ENCODE results near the gene ALG12. TPM values are rescaled to one million over a fixed set of nuclear protein-coding genes. Genes with fewer than 3 reads are reported as not detected.

The ALG12 gene
- total and polyA plus RNA-seq, 2 donors from 2014 or later = 27.2 to 28.4 TPM

GRCh38 chr22:49950396-49950994 lies 32.3 kb upstream of the ALG12 start:
- peaks cover 0 to 56% (median 25%) of the 10 kb centered on the region in 3 donors for H3K4me1 ChIP-seq (ENCODE audit: control insufficient read depth in 2 of 3, insufficient read depth in 2 of 3, low read depth in 1 of 3, low read length in 3 of 3)
- no peaks in the 10 kb centered on the region for H3K9me3 ChIP-seq (ENCODE audit: control insufficient read depth in 2 of 3, insufficient read depth in 1 of 3, low read length in 3 of 3)
- DNase-seq = peak in 1 of 5 donors; percentile 73
- H3K4me3 ChIP-seq (ENCODE audit: low read length in 3 of 3) = no peak overlapping the region
- intact Hi-C loops (cut with DNase I) = no loop called here
- peak overlapping the region in 1 of 3 donors; percentile 84 for H3K9ac ChIP-seq (ENCODE audit: low read length in 3 of 3)
- no peak for FAIRE-seq
- H3K36me3 ChIP-seq (ENCODE audit: control insufficient read depth in 2 of 3, insufficient read depth in 3 of 3, low read length in 3 of 3) = no peaks in the 10 kb centered on the region
- no peaks in the 10 kb centered on the region for H3K27me3 ChIP-seq (ENCODE audit: control insufficient read depth, insufficient read depth, low read length)
- no peak for TF ChIP-seq CTCF (IDR thresholded peaks at IDR 0.05; ENCODE audit: borderline replicate concordance, extremely low read depth, insufficient read depth)
- H3K27ac ChIP-seq (ENCODE audit: low read depth in 2 of 2, low read length in 2 of 2) = peak overlapping the region; percentile 94 to 99

GRCh38 chr22:49949914-49950292 lies 31.7 kb upstream of the ALG12 start:
- H3K4me3 ChIP-seq (ENCODE audit: low read length in 3 of 3) = no peak overlapping the region
- H3K9me3 ChIP-seq (ENCODE audit: control insufficient read depth in 2 of 3, insufficient read depth in 1 of 3, low read length in 3 of 3) = no peaks in the 10 kb centered on the region
- no peak overlapping the region for H3K9ac ChIP-seq (ENCODE audit: low read length in 3 of 3)
- no peak for DNase-seq
- peaks cover 0 to 52% (median 25%) of the 10 kb centered on the region in 3 donors for H3K4me1 ChIP-seq (ENCODE audit: control insufficient read depth in 2 of 3, insufficient read depth in 2 of 3, low read depth in 1 of 3, low read length in 3 of 3)
- no peaks in the 10 kb centered on the region for H3K36me3 ChIP-seq (ENCODE audit: control insufficient read depth in 2 of 3, insufficient read depth in 3 of 3, low read length in 3 of 3)
- no peaks in the 10 kb centered on the region for H3K27me3 ChIP-seq (ENCODE audit: control insufficient read depth, insufficient read depth, low read length)
- no peak for TF ChIP-seq CTCF (IDR thresholded peaks at IDR 0.05; ENCODE audit: borderline replicate concordance, extremely low read depth, insufficient read depth)
- intact Hi-C loops (cut with DNase I) = no loop called here
- peak overlapping the region; percentile 76 to 81 for H3K27ac ChIP-seq (ENCODE audit: low read depth in 2 of 2, low read length in 2 of 2)
- FAIRE-seq = no peak

GRCh38 chr22:49948958-49949913 lies 31.0 kb upstream of the ALG12 start:
- H3K4me3 ChIP-seq (ENCODE audit: low read length in 3 of 3) = no peak overlapping the region
- H3K9me3 ChIP-seq (ENCODE audit: control insufficient read depth in 2 of 3, insufficient read depth in 1 of 3, low read length in 3 of 3) = no peaks in the 10 kb centered on the region
- TF ChIP-seq CTCF (IDR thresholded peaks at IDR 0.05; ENCODE audit: borderline replicate concordance, extremely low read depth, insufficient read depth) = no peak
- no peak for FAIRE-seq
- H3K4me1 ChIP-seq (ENCODE audit: control insufficient read depth in 2 of 3, insufficient read depth in 2 of 3, low read depth in 1 of 3, low read length in 3 of 3) = peaks cover 0 to 46% (median 25%) of the 10 kb centered on the region in 3 donors
- H3K27ac ChIP-seq (ENCODE audit: low read depth in 2 of 2, low read length in 2 of 2) = peak overlapping the region; percentile 76 to 81
- peak in 1 of 5 donors; percentile 97 for DNase-seq
- intact Hi-C loops (cut with DNase I) = no loop called here
- peak overlapping the region in 1 of 3 donors; percentile 34 for H3K9ac ChIP-seq (ENCODE audit: low read length in 3 of 3)
- no peaks in the 10 kb centered on the region for H3K36me3 ChIP-seq (ENCODE audit: control insufficient read depth in 2 of 3, insufficient read depth in 3 of 3, low read length in 3 of 3)
- H3K27me3 ChIP-seq (ENCODE audit: control insufficient read depth, insufficient read depth, low read length) = no peaks in the 10 kb centered on the region
